Mucosa of rectum (tissue), 2 donors: ENCODE data around the gene C3orf70.

ENCODE experiments used
- H3K27ac ChIP-seq, 2 donors: one replicate each; pipeline ENCODE4 v1.7.0; 2013; ENCODE audit warnings: inconsistent platforms in 2 of 2, low read depth in 2 of 2, low read length in 2 of 2
- H3K27me3 ChIP-seq, 2 donors: one replicate each; pipeline ENCODE4 v1.7.0; 2013; ENCODE audit warnings: low read length in 2 of 2; ENCODE audit not compliant: control insufficient read depth in 2 of 2, insufficient read depth in 2 of 2
- H3K36me3 ChIP-seq, 2 donors: one replicate each; pipeline ENCODE4 v1.7.0; 2013; ENCODE audit warnings: low read length in 2 of 2; ENCODE audit not compliant: control insufficient read depth in 2 of 2, insufficient read depth in 2 of 2
- H3K4me1 ChIP-seq, 2 donors: one replicate each; pipeline ENCODE4 v1.7.0; 2013; ENCODE audit warnings: low read length in 2 of 2, mild to moderate bottlenecking in 1 of 2; ENCODE audit not compliant: control insufficient read depth in 2 of 2, insufficient read depth in 2 of 2
- H3K4me3 ChIP-seq, 2 donors: one replicate each; pipeline ENCODE4 v1.7.0; 2013; ENCODE audit warnings: low read length in 2 of 2
- H3K9ac ChIP-seq, 2 donors: one replicate each; pipeline ENCODE4 v1.7.0; 2013; ENCODE audit warnings: low read length in 2 of 2, low read depth in 1 of 2, mild to moderate bottlenecking in 1 of 2
- H3K9me3 ChIP-seq, 2 donors: one replicate each; pipeline ENCODE4 v1.7.0; 2013; ENCODE audit warnings: low read length in 2 of 2; ENCODE audit not compliant: control insufficient read depth in 2 of 2
- donor health status: healthy.
- donor health status: Normal muscosa, but diverticular disease.

The C3orf70 gene

DNA sequence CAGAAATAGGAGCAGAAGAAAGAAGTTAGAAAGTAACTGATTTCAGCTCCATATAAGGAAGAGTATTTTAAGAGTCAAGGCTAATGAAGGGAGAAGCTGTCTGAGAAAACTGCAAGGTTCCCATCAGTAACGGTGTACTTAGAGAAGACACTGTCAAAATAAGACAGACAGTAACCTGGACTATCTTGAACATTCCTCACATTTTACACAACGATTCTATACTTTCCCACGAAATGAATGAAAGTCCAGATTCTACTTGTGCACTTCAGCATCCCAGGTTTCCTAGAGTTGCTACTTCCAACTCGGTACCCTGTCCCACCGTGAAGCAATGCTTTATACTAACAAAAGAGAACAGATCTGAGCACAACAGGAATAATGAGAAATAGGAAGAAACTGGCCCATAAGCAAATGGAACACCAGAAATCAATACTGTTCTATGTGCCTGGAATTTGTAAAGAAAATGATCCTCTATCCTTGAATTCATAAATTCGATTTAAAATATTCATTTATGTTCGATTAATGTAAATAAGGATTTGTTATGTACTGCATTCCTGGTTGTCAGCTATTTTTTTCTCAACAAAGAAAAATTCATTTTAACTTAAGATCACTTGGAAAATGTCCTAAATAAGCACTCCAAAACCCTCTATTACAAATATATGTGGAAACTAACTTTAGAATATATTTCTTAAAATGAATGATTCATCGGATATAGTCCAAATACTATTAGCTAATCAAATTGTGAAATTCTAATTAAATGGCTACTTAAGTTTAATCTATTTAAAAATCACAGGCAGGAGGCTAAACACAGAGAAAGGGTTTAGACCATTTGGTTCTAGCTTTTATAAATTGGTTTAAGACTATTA lies 1.5 kb downstream of the C3orf70 start:
- Histone ChIP-seq H3K27me3 (peaks cover 0 to 6% of the 10 kb centered on the region in 2 donors), H3K27ac (peak overlapping the region in 1 of 2 donors; percentile 86), H3K9ac (peak overlapping the region; percentile 68 to 70), H3K4me1 (no peaks in the 10 kb centered on the region), H3K36me3 (no peaks in the 10 kb centered on the region), H3K9me3 (no peaks in the 10 kb centered on the region), H3K4me3 (peak overlapping the region; percentile 86 to 87)

DNA sequence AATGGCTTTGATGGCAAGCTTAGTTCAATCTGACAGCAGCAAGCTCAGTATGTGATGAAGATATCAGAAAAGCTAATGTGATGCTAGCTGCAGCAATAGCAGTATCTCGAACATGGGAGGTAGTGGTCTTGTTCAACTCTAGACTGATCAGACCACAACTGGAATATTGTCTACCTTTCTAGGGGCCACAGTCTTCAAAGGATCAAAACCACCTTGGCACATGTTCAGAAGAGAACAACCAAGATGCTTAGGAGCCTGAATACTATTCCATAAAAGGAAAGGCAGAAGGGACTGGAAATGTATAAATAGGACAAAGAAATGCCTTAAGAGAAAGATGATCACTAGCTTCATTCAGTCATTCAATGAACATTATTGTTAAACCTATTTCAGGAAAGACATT lies 2.3 kb downstream of the C3orf70 start:
- H3K36me3 ChIP-seq, result no peaks in the 10 kb centered on the region
- peak overlapping the region in 1 of 2 donors; percentile 46 for H3K27ac ChIP-seq
- H3K9me3 ChIP-seq, result no peaks in the 10 kb centered on the region
- peak overlapping the region in 1 of 2 donors; percentile 87 for H3K4me3 ChIP-seq
- no peak overlapping the region for H3K9ac ChIP-seq
- peaks cover 0 to 6% of the 10 kb centered on the region in 2 donors for H3K27me3 ChIP-seq
- H3K4me1 ChIP-seq, result no peaks in the 10 kb centered on the region

GRCh38 chr3:185149591-185149990 lies 3.3 kb downstream of the C3orf70 start:
- Histone ChIP-seq H3K27me3 (peaks cover 0 to 6% of the 10 kb centered on the region in 2 donors), H3K27ac (no peak overlapping the region), H3K4me1 (no peaks in the 10 kb centered on the region), H3K9ac (no peak overlapping the region), H3K9me3 (no peaks in the 10 kb centered on the region), H3K36me3 (no peaks in the 10 kb centered on the region), H3K4me3 (no peak overlapping the region)

GRCh38 chr3:185145511-185145910 lies 7.3 kb downstream of the C3orf70 start:
- Histone ChIP-seq H3K9ac (no peak overlapping the region), H3K27me3 (no peaks in the 10 kb centered on the region), H3K36me3 (no peaks in the 10 kb centered on the region), H3K27ac (no peak overlapping the region), H3K4me3 (no peak overlapping the region), H3K9me3 (no peaks in the 10 kb centered on the region), H3K4me1 (no peaks in the 10 kb centered on the region)

DNA sequence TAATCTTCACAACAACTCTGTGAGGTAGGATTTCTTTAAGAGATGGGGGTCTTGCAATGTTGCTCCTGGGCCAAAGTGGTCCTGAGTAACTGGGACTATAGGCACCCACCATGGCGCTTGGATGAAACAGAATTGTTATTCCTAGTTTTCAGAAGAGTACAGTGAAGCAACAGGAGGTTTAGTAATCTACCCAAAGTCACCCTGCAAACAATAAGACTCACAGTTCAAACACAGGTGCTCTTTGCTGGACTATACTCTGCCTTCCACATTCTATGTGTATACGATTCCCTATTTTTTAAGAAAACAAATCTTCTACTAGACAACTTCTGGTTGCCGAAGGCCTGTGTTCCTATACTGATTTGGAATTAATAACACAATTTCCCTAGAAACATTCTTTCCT lies 8.1 kb downstream of the C3orf70 start:
- no peak overlapping the region for H3K27ac ChIP-seq
- no peaks in the 10 kb centered on the region for H3K4me1 ChIP-seq
- no peak overlapping the region for H3K4me3 ChIP-seq
- no peak overlapping the region for H3K9ac ChIP-seq
- H3K27me3 ChIP-seq, result no peaks in the 10 kb centered on the region
- no peaks in the 10 kb centered on the region for H3K9me3 ChIP-seq
- no peaks in the 10 kb centered on the region for H3K36me3 ChIP-seq

GRCh38 chr3:185137821-185138220 lies 15.0 kb downstream of the C3orf70 start:
- Histone ChIP-seq H3K36me3 (no peaks in the 10 kb centered on the region), H3K27ac (no peak overlapping the region), H3K27me3 (no peaks in the 10 kb centered on the region), H3K4me1 (no peaks in the 10 kb centered on the region), H3K9me3 (no peaks in the 10 kb centered on the region), H3K9ac (no peak overlapping the region), H3K4me3 (no peak overlapping the region)

DNA sequence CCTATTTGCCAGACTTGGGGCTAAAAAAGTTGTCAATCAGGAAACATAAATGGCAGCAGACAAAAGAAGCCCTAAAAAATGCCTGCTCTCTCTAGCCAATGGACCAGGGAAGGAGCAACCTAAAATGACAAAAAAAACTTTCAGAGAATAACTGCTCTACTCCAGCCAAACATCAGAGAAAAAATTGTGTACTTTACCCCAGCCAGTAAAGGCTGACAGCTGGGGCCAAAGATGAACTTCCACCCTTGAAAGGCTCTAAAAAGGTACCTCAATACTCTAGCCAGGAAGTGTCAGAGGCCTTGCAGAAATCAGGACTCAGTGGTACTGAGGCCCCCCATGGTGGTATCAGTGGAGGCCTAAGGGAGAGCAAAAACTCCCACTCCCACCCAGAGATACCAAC lies 18.4 kb downstream of the C3orf70 start:
- Histone ChIP-seq H3K27me3 (no peaks in the 10 kb centered on the region), H3K4me1 (no peaks in the 10 kb centered on the region), H3K4me3 (no peak overlapping the region), H3K36me3 (no peaks in the 10 kb centered on the region), H3K27ac (no peak overlapping the region), H3K9me3 (no peaks in the 10 kb centered on the region), H3K9ac (no peak overlapping the region)

DNA sequence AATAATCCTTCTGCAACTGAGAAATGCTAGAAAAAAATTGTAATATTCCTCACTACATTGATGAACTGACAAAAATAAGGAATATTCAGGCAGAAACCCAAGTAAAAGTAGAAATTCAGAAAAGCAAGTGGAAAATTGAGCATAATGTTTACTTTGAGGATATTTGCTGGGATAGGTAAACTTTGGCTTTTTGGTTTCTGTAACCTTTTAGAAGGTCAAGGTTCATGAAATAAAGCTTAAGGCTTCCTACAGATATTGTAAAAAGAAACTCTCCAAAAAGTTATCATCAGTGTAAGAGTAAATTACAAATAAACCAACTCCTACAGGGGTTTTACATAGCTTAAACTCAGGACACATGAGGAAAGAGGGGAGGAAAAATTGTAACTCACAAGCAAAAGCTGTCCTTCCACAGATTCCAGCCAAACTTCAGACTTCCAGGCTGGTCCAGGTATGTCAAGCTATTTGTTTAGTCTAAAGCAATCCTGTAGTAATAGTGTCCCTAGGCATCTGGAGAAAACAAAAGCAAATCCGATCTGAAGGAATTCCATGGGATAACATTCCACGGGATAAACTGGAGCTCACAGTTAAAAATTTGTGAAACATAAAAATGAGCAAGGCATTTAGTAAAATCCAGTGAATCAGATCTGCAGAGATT lies 21.1 kb downstream of the C3orf70 start:
- no peaks in the 10 kb centered on the region for H3K4me1 ChIP-seq

DNA sequence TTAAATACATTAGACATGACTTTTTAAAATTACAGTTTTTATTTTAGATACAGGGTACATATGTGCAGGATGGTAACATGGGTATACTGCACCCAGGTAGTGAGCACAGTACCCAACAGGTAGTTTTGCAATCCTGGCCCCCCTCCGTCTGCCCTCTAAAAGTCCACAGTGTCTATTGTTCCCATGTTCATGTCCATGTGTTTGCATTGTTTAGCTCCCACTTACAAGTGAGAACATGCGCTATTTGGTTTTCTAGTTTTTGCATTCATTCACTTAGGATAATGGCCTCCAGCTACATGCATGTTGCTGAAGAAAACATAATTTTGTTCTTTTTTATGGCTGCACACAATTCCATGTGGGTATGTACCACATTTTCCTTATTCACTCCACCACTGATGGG lies 23.8 kb downstream of the C3orf70 start:
- Histone ChIP-seq H3K4me3 (no peak overlapping the region), H3K9me3 (no peaks in the 10 kb centered on the region), H3K36me3 (no peaks in the 10 kb centered on the region), H3K4me1 (no peaks in the 10 kb centered on the region), H3K9ac (no peak overlapping the region), H3K27me3 (no peaks in the 10 kb centered on the region), H3K27ac (no peak overlapping the region)

More for the DNA sequence above, 21.1 kb downstream of the C3orf70 start:
- no peaks in the 10 kb centered on the region for H3K9me3 ChIP-seq
- no peak overlapping the region for H3K9ac ChIP-seq
- H3K36me3 ChIP-seq, result no peaks in the 10 kb centered on the region
- no peaks in the 10 kb centered on the region for H3K27me3 ChIP-seq
- no peak overlapping the region for H3K27ac ChIP-seq
- no peak overlapping the region for H3K4me3 ChIP-seq

GRCh38 chr3:185126201-185126600 lies 26.7 kb downstream of the C3orf70 start:
- no peak overlapping the region for H3K27ac ChIP-seq
- no peaks in the 10 kb centered on the region for H3K9me3 ChIP-seq
- H3K9ac ChIP-seq, result no peak overlapping the region
- no peaks in the 10 kb centered on the region for H3K27me3 ChIP-seq
- no peak overlapping the region for H3K4me3 ChIP-seq
- no peaks in the 10 kb centered on the region for H3K36me3 ChIP-seq
- H3K4me1 ChIP-seq, result no peaks in the 10 kb centered on the region
